HG02943 (cell line): ENCODE results near the gene CELF1.

Experiments
- ATAC-seq: cut with Tn5 transposase; IDR thresholded peaks from one replicate; pipeline ENCODE4 v1.9.1; 2021; ENCODE audit warnings: mild to moderate bottlenecking, low read depth, moderate library complexity; ENCODE audit not compliant: unreplicated experiment

The CELF1 gene

DNA sequence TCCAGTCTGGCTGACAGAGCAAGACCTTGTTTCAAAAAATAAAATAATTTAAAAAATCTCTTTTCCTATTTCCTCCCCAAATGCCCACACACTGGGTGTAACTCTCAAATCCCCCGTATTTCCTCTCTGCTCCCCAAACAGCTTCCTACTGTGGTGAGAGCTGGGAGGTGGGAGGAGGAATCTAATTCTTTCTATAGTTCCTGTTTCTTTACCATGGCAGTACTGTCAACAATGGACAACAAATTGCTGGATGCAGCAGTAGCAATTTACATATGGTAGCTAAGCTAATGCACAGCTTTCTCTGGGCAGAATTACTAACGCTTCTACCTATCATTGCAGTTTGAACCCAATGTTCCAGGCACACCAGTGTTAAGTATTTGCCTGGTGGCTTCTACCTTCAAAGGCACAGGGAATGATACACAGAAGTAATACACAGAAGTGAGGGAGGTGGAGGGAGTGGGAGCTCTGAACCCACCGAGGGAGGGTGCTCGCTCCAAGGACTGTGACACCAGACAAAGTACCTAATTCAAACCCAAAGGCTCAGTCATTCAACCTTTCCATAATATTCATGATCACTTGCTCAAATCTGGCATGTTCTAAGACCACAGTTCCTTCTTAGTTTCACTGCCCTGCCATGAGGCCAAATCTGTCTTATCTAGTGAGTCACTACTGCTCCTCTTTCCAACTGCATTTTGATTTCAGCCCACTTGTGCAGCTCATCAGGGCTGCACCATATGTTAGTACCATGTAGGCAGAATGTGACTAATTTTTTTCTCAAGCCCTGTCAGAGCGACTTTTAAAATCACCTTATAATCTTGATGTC, 37.9 kb downstream of the CELF1 start:
- ATAC-seq, result no peak

DNA sequence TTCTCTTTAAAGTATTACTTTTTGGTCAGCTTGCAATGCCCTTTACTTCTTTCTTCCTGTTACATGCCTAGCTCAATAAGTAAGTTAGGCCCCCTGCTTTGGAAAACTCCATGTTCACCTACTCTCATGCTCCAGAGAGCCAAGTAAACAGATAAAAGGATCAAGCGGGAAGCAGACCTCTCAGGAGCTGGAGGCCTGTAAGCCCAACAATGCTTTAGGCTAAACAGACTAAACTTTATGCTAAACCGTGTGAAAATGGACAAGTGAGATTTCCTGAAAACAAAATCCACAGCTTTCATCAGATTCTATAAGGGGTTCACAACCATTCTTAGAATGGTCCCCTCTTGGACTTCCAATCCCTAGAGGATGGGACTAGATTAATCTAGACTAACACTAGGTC, 40.2 kb downstream of the CELF1 start:
- no peak for ATAC-seq

DNA sequence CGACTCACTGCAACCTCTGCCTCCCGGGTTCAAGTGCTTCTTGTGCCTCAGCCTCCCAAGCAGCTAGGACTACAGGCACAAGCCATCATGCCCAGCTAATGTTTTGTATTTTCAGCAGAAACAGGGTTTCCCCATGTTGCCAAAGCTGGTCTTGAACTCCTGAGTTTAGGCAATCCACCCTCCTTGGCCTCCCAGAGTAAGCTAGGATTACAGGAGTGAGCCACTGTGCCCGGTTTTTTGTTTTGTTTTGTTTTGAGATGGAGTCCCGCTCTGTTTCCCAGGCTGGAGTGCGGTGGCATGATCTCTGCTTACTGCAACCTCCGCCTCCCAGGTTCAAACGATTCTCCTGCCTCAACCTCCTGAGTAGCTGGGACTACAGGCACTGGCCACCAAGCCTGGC, 41.0 kb downstream of the CELF1 start:
- no peak for ATAC-seq

DNA sequence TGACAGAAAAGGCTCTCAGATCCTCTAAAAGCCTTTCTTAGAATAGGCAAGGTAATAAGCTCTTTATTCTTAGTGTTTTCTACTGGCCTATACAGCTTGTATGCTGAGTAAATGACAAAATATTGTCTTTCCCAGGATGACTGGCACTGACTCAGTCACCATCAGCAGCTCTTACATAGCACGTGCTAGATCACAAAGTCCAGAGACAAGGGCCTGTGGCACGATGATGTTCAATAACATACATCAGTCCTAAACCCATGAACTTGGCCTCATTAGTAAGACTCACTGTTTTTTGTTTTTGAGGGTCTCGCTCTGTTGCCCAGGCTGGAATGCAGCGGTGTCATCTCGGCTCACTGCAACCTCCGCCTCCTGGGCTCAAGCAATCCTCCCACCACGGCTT, 42.7 kb downstream of the CELF1 start:
- ATAC-seq, result no peak

DNA sequence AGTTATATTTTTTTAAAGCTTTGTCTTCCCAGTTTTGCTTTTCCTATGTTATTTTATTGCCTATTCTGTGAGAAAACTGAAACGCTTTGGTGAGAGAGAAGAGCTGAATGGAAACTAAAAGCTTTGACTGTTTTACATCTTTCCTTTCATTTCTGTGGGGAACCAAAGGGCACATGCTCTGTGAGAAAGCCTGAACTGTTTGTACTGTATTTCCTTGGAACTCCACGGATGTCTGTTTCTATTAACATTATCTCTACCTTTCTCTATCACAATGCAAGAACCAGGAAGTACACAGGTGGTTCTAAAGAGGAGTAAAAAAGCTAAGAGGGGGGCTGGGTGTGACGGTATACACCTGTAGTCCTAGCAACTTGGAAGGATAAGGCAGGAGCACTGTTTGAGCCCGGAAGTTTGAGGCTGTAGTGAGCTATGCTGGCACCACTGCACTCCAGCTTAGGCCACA, 43.8 kb downstream of the CELF1 start:
- no peak for ATAC-seq

DNA sequence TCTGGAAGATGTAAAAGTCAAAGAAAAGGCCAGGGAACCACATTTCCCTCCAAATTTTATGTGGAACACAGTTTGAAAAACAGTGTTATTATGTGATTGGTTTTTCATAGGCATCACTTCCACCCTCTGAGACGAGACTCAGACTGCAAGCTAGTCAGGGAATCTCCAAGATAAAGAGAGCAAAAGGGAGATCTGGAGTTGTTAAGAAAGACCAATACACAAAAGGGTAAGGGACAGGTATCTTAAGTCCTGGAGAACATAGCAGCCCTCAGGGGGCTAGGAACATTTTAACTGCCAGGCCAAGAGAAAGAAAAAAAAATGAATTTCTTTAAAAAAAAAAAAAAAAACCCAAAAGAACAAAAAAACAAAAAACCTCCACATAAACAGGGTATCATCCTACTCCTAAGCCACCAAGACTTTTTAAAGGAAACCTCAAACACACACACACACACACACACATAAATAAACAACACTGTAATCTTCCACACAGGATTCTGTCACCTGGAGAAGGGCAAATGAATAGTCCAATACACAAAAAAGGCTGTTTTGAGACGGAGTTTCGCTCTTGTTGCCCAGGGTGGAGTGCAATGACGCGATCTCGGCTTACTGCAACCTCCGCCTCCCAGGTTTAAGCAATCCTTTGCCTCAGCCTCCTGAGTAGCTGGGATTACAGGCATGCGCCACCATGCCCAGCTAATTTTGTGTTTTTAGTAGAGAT, 44.5 kb downstream of the CELF1 start:
- ATAC-seq, result no peak

DNA sequence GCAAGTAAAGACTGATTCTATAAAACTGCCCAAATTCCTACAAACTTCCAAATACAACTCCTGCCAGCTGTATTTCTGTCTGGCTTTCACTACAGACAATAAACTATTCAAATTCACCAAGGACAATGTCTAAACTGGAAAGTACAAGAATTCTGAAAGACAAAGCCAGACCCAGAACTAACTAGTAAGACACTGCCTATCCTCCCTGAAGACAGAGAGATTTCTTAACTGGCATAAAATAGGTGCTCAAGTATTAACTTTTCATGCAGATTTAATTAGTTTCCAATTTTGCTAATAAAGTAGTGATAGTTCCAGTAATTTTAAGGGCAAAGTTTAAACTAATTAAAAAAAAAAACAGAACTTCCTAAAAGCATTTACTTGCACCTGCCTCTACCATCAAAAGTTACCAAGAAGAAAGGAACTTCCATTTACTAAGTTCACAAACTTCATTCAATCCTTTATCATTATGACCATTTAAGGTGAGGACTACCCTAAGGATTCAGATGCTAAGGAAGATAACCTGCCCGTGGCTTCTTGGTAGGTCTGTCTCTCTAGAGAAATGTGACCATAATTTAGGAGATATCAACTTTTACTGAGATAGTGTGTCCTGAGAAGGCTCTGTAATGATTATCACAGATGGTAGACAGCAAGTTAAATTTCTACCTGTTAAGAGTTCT, 45.2 kb downstream of the CELF1 start:
- no peak for ATAC-seq

DNA sequence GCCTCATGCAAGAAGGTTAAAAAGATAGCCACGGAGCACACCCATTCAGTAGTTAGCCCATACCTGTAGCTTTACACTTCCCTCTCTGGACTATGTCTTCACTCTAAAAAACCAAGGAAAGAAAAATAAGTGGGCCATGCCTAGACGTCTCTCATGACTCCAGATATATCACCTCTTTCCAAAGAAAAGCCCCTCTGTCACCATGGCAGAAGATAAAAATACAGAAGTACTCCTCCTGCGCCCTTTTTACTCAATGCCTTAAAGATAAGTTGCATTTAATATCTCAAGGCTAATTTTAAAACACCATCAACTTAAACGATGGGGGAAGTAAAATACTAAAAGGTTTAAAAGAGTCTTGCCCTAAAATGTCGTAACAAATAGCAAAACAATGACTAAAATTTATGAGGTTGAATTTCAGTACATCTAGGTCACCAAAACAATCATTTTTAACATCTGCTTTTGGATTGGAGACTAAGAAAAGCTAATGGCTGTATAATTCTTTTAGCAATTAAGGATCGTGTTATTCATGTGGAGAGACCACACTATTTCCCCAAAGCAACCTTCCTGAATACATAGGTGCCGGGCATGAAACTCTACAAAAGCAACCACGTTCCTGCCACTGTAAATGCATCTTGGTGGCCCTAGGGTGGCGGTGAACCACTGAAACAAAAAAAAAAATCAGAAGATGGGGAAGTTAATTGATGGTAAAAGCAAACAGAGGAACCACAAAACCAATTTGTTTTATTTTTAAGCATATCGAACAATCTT, 46.0 kb downstream of the CELF1 start:
- no peak for ATAC-seq

DNA sequence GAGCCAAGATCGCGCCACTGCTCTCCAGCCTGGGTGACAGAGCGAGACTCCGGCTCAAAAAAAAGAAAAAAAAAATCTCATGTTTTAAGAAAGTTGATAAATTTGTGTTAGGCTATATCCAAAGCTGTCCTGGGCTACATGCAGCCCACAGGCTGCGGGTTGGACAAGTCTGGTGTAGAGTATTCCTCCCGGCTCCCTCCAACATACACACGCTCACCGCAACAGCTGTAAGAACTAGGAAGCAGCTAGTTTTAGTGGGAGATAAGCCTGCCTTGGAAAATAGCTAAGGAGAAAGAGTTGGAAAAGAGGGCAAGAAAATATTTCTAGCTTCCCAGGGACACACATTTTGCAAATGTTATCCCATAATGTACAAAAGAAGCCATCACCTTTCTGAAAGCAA, 46.6 kb downstream of the CELF1 start:
- no peak for ATAC-seq

DNA sequence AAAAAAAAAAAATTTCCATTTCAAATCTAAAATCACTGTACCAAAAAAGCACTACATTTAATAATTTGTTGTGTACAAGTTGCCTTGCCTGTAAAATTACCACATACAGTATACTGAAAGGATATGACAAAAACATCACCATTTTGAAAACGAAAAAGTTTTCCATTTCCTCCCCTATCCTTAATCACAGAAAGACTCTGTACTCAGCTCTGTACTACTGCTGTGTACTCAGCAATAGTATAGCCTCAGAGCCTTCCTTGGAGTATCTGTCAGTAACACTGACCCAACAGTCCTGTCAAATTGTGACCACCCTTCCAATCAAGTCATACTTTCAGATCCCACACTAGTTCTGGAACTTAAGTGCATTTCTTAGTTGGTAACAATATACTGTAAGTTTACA, 48.0 kb downstream of the CELF1 start:
- no peak for ATAC-seq

DNA sequence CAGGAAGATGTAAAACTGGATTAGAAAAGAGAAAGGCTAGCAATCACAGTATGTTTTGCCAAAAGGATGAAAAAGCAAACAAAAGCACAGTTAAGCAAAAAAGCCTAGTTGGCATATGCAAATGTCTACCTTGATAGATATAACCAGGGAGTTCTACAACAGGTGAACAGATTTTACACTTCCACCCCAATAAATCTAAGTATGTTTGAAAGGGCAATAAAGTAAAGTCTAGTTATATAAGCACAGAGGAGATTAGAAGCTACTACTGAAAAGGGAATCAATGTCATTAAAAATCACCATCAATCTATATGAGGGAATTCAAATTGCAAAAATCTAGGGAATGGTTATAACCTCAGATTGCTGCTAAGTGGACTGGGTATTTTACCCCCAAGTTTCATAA, 49.7 kb downstream of the CELF1 start:
- ATAC-seq, result no peak

DNA sequence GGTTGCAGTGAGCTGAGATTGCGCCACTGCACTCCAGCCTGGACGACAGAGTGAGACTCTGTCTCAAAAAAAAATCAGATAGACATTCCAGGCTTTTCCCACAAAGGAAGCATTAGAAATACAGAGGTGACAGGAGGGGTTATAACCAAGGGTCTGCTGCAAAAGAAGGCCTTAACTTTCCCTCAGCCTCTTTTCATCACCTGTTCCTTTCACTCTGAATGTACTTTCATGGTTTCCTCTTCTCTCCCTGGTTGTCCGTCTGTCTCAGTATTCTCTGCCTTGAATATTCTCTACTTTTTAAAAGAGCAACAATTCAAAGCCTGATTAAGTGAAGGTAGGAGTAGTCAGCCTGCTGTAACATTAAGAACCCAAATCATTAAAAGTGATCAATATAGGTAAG, 50.2 kb downstream of the CELF1 start:
- no peak for ATAC-seq

DNA sequence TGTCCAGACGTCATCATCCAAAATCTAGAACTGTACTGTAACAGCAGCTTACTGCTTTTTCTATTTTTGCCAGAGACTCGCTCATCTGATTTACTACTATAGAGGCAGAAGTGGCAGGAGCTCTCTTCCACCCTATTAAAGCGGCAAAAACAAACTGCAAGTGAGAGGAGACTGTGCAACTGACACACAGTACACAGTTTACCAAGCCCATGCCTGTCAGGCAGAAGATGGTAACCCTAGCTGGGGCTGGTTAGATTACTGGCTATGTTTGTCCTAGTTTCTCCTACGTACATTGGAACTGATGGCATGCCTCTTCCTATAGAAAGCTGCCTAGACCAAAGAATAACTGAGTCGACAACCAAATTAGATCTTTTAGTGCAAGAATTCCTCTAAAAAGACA, 51.8 kb downstream of the CELF1 start:
- no peak for ATAC-seq

DNA sequence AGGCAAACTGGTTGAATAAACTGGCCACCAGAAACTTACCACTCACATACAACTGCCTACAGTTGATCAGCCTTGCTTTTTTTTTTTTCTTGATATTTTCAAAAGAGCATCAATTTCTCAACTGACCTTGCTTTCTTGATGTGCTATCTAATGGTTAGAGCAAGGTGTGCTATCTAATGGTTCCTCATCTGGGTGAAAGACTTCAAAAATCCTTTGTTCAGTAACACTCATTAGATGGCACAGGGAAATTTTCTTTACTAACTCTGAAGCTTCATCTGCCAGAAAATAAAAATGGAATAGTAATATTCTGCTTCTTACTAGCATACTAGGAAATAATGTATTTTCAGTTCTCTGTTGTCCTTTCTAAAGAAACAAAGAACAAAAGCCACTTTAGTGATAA, 52.8 kb downstream of the CELF1 start:
- no peak for ATAC-seq

DNA sequence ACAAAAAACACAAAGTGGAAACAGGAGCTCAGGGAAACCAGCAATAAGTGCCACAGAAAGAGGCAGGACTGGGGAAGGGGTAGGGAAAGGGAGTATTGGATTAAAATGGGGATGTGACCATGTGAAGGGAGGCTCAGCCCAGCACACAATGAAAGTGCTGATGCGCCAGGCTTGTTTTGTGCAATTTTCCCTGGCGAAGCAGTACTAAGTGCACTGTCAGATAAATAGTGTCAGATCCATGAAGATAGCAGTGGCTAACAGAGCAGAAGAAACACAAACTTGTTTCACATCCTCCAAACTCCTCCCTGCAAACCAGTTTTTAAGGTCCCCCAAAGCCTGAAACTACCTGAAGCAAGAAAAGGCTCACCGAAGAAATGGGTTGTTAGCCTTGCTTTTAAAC, 53.3 kb downstream of the CELF1 start:
- no peak for ATAC-seq

DNA sequence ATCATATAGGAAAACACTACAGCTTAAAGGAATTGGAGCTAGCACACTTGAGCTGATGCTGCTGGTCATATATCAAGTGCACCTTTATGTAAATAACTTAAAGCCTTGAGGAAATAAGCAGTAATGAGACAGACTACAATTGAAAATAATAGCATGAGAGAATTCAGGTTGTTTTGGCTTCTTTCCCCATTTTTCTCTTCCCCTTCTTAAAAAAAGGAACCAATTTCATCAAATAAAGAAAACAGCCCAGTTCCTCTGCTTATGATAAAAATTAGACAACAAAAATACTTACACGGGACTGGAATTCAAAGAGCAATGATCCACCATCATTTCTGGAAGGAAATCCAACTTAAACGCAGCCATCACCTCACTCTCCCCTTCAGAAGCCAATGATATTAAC, 53.8 kb downstream of the CELF1 start:
- no peak for ATAC-seq

DNA sequence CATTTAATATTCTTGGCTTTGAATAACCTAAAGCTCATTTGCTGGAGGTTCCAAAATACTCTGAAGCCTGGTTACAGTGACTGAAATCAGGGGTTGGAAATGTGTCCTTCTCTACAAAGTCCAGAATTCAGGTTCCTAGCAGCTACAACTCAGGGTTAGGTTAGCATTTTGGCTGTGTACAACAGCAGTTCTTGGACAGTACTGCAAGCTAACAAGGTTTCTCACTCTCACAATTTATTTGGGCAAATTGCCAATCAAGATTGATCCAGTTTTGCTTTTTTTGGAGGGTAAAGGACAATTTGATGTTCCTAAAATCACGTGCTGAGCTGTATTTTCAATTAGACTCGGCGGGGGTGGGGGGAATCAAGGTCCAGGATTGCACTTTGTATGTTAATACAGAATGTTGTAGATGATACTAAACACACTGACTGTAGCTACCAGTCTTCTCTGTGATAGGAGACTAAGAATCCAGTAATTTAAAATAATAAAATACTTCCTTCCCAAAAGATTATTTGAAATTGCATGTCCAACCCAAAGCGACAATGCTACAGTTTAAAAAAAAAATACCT, 54.3 kb downstream of the CELF1 start:
- ATAC-seq, result no peak

DNA sequence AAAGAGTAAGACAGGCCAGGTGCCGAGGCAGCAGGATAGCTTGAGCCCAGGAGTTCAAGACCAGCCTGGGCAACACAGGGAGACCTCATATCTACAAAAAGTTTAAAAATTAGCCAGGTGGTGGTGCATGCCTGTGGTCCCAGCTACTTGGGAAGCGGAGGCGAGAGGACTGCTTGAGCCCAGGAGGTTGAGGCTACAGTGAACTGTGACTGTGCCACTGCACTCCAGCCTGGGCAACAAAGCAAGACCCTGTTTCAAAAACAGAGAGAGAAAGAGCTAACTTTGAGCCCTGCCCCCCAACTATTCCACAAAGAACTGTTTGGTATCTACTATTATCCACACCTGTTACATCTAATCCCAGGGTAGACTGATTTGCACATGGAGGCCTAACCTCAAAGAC, 54.8 kb downstream of the CELF1 start:
- ATAC-seq, result no peak

DNA sequence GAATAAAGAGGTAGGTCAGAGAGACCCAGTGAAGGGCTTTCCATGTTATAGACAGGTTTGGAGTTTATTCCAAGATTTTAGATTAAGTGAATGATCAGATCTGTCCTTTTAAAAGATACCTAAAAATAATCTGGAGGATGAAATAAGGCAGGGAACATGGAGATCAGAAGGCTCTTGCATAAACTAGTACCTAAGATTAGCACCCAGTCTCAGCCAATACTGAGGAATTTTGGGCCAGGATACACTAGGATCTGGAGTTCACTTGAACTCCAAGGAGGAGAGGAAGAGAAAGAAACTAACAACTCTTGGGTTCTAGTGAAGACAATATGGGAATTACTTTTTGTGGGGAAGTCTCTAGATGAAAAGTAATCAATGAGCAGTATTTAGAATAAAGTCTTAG, 56.1 kb downstream of the CELF1 start:
- no peak for ATAC-seq

DNA sequence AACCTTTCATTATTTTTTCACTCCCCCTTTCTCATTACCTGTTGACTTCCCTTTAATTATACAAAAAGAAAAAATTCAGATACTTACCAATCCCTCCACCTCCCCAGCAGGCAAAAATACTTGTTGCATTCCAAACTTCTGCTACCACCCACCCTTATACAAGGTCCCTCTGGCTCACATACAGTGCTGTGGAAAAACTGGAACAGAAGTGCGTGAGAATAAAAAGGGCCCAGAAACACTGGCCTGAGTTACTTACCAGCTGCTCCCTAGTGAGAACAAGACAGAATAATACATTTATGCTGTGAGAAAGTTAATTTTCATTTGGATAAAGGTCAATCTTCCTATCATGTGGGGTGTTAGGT, 57.1 kb downstream of the CELF1 start:
- ATAC-seq, result no peak
